SKM-1 (cell line): ENCODE measurements around the gene TAF4B.
"Not testable (repeated sequence)": the region's sequence is repeated elsewhere in the genome, so short reads cannot be mapped to it uniquely, and the experiment has no call there.

Experiments
- DNase-seq: peaks from one replicate; lab custom pipeline; 2025; ENCODE audit not compliant: unreplicated experiment; lab: John Stamatoyannopoulos, UW

Gene TAF4B

GRCh38 chr18:26233208-26233607 lies 7.0 kb downstream of the TAF4B start:
- no peak for DNase-seq

GRCh38 chr18:26237363-26237762 lies 11.1 kb downstream of the TAF4B start:
- DNase-seq = not testable (repeated sequence)

DNA sequence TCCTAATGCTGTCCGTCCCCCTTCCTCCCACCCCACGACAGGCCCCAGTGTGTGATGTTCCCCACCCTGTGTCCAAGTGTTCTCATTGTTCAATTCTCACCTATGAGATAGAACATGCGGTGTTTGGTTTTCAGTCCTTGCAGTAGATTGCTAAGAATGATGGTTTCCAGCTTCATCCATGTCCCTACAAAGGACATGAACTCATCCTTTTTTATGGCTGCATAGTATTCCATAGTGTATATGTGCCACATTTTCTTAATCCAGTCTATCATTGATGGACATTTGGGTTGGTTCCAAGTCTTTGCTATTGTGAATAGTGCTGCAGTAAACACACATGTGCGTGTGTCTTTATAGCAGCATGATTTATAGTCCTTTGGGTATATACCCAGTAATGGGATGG lies 12.5 kb downstream of the TAF4B start:
- DNase-seq = not testable (repeated sequence)

DNA sequence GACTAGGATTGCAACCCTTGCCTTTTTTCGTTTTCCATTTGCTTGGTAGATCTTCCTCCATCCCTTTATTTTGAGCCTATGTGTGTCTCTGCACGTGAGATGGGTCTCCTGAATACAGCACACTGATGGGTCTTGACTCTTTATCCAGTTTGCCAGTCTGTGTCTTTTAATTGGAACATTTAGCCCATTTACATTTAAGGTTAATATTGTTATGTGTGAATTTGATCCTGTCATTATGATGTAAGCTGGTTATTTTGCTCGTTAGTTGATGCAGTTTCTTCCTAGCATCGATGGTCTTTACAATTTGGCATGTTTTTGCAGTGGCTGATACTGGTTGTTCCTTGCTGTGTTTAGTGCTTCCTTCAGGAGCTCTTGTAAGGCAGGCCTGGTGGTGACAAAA lies 16.1 kb downstream of the TAF4B start:
- DNase-seq = not testable (repeated sequence)

- DNase-seq = not testable (repeated sequence)
Measured at GRCh38 chr18:26245434-26245833, 19.2 kb downstream of the TAF4B start.

DNA sequence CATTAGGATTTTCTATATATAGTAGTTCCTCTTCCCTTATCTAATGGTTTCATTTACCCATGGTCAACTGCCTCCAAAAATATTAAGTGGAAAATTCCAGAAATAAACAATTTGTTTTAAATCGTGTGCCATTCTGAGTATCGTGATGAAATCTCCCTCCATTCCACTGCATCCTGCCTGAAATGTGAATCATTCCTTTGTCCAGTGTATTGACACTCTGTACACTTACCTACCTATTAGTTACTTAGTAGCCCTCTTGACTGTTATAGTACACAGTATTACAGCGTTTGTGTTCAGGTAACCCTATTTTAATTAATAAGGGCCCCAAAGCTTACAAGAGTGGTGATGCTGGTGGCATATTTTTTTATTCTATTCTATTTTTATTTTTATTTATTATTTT lies 26.2 kb downstream of the TAF4B start:
- DNase-seq = no peak

- DNase-seq = not testable (repeated sequence)
Measured at GRCh38 chr18:26254808-26255207, 28.6 kb downstream of the TAF4B start.

GRCh38 chr18:26255695-26256622 lies 29.7 kb downstream of the TAF4B start:
- DNase-seq = no peak

DNA sequence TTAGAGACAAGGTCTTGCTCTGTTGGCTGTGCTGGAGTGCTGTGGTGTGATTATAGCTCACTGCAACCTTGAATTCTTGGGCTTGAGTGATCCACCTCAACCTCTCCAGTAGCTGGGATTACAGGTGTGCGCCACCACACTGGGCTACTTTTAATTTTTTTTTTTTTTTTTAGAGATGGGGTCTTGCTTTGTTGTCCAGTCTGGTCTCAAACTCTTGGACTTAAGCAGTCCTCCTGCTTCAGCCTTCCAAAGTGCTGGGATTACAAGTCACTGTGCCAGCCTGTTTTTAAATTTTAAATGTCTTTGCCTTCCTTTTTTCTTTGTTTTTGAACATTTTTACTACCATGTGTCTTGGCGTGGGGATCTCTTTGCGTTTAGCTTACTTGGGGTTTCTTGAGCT lies 32.5 kb downstream of the TAF4B start:
- no peak for DNase-seq

DNA sequence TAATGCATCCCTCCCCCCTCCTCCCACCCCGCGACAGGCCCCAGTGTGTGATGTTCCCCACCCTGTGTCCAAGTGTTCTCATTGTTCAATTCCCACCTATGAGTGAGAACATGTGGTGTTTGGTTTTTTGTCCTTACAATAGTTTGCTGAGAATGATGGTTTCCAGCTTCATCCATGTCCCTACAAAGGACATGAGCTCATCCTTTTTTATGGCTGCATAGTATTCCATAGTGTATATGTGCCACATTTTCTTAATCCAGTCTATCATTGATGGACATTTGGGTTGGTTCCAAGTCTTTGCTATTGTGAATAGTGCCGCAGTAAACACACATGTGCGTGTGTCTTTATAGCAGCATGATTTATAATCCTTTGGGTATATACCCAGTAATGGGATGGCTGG lies 33.2 kb downstream of the TAF4B start:
- not testable (repeated sequence) for DNase-seq

GRCh38 chr18:26262156-26262555 lies 35.9 kb downstream of the TAF4B start:
- DNase-seq = no peak

GRCh38 chr18:26267357-26267930 lies 41.2 kb downstream of the TAF4B start:
- no peak for DNase-seq

- no peak for DNase-seq
Measured at GRCh38 chr18:26268454-26268853, 42.2 kb downstream of the TAF4B start.

DNA sequence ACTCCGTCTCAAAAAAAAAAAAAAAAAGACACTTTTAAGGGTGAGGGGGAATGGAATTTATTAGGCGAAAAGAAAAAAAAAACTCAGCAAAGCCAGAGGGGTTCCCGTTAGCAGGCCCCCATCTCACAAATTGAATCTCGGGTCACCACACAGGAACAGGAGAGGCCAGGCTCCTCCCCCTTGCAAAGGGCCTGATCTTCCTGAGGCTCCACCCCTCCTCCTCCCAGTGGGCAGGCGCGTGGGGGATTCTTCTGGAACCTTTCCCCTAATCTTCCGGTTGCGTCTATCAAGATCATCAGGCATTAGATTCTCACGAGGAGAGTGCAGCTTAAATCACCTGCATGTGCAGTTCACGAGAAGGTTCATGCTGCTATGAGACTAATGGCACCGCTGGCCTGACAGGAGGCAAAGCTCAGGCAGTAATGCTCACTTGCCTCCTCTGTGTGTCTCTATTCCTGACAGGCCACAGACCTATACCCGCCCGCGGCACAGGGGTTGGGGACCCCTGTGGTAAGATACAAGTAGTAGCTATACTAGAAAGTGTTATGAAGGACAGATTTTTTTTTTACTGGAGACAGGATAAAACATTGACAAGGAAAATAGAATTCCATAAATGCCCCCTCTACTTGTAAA lies 45.8 kb downstream of the TAF4B start:
- DNase-seq = no peak

DNA sequence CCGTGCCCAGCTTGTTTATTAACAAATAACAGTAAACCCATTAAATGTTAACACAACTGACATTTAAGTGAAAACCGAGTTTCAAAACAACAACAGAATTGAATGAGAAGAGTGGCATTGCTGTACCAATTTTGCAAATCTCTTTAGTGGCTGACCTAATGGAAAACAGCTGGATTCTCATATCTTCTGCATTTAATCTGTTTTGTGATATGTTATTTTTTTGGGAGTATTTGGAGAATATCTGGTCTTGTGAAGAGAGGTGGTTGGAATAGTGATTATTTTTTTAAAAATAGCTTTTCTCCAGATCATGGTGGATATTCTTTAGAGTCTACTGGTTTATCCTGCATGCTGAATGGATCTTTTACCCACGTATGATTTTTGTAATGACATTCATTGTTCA lies 51.1 kb downstream of the TAF4B start:
- no peak for DNase-seq

GRCh38 chr18:26279428-26279827 lies 53.2 kb downstream of the TAF4B start:
- DNase-seq = no peak

- DNase-seq = no peak
Measured at GRCh38 chr18:26286008-26286407, 59.8 kb downstream of the TAF4B start.

- no peak for DNase-seq
Measured at GRCh38 chr18:26287644-26288043, 61.4 kb downstream of the TAF4B start.

GRCh38 chr18:26290385-26290784 lies 64.1 kb downstream of the TAF4B start:
- DNase-seq = no peak

DNA sequence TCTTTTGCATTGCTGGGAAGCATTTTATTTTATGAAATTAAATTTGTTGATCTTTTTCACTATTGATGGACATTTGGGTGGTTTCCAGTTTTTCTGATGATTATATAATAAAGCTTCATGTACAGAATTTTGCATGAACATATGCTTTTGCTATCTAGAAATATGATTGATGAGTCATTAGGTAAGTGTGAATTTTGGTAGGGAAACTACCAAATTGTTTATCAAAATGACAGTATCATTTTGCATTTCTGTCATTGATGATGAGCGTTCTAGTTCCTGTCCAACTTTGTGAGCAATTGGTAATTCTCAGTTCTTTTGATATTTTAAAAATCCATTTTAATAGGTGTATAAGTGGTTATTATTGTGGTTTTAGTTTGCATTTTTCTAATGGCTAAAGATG lies 67.7 kb downstream of the TAF4B start:
- DNase-seq = no peak

DNA sequence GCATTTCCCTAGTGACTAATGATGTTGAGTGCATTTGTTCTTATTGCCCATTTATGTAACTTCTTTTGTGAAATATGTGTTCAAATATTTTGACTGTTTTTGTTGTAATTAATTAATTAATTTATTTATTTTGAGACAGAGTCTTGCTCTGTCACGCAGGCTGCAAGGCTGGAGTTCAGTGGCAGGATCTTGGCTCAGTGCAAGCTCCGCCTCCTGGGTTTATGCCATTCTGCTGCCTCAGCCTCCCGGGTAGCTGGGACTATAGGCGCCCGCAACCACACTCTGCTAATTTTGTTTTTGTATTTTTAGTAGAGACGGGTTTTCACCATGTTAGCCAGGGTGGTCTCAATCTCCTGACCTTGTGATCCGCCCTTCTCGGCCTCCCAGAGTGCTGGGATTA lies 71.9 kb downstream of the TAF4B start:
- DNase-seq = no peak

GRCh38 chr18:26301681-26302080 lies 75.4 kb downstream of the TAF4B start:
- DNase-seq = no peak
